ENCODE data around the gene TRIM8.
"Not testable (repeated sequence)": the region's sequence is repeated elsewhere in the genome, so short reads cannot be mapped to it uniquely, and the experiment has no call there.

Gene TRIM8

GRCh38 chr10:102670065-102670670 lies 25.9 kb downstream of the TRIM8 start:
- DNase-seq (ENCODE audit: low read depth in 2 of 2) = no peak

- no peak for DNase-seq (ENCODE audit: low read depth in 2 of 2)
Measured at GRCh38 chr10:102670871-102671434, 26.7 kb downstream of the TRIM8 start.

- DNase-seq (ENCODE audit: low read depth in 2 of 2) = no peak
Measured at GRCh38 chr10:102673236-102673818, 29.0 kb downstream of the TRIM8 start.

GRCh38 chr10:102673819-102674511 lies 29.7 kb downstream of the TRIM8 start:
- DNase-seq (ENCODE audit: low read depth in 2 of 2) = peak; percentile 24 to 38

GRCh38 chr10:102674566-102674965 lies 30.3 kb downstream of the TRIM8 start:
- DNase-seq (ENCODE audit: low read depth in 2 of 2) = no peak

GRCh38 chr10:102675011-102675665 lies 30.9 kb downstream of the TRIM8 start:
- no peak for DNase-seq (ENCODE audit: low read depth in 2 of 2)

- DNase-seq (ENCODE audit: low read depth in 2 of 2) = no peak
Measured at GRCh38 chr10:102675666-102676533, 31.6 kb downstream of the TRIM8 start.

- no peak for DNase-seq (ENCODE audit: low read depth in 2 of 2)
Measured at GRCh38 chr10:102676534-102677315, 32.4 kb downstream of the TRIM8 start.

- no peak for DNase-seq (ENCODE audit: low read depth in 2 of 2)
Measured at GRCh38 chr10:102677331-102678067, 33.2 kb downstream of the TRIM8 start.

GRCh38 chr10:102678068-102678400 lies 33.8 kb downstream of the TRIM8 start:
- no peak for DNase-seq (ENCODE audit: low read depth in 2 of 2)

- no peak for DNase-seq (ENCODE audit: low read depth in 2 of 2)
Measured at GRCh38 chr10:102678842-102679289, 34.6 kb downstream of the TRIM8 start.

GRCh38 chr10:102679596-102679995 lies 35.3 kb downstream of the TRIM8 start:
- DNase-seq (ENCODE audit: low read depth in 2 of 2) = no peak

- DNase-seq (ENCODE audit: low read depth in 2 of 2) = no peak
Measured at GRCh38 chr10:102681696-102682095, 37.4 kb downstream of the TRIM8 start.

- no peak for DNase-seq (ENCODE audit: low read depth in 2 of 2)
Measured at GRCh38 chr10:102682416-102682815, 38.1 kb downstream of the TRIM8 start.

GRCh38 chr10:102682981-102683380 lies 38.7 kb downstream of the TRIM8 start:
- DNase-seq (ENCODE audit: low read depth in 2 of 2) = no peak

GRCh38 chr10:102683736-102684135 lies 39.5 kb downstream of the TRIM8 start:
- no peak for DNase-seq (ENCODE audit: low read depth in 2 of 2)

- DNase-seq (ENCODE audit: low read depth in 2 of 2) = no peak
Measured at GRCh38 chr10:102691285-102692066, 47.2 kb downstream of the TRIM8 start.

GRCh38 chr10:102695401-102695800 lies 51.1 kb downstream of the TRIM8 start:
- DNase-seq (ENCODE audit: low read depth in 2 of 2) = not testable (repeated sequence)

GRCh38 chr10:102696736-102697135 lies 52.5 kb downstream of the TRIM8 start:
- no peak for DNase-seq (ENCODE audit: low read depth in 2 of 2)

Data from stimulated activated CD8-positive, alpha-beta memory T cell treated with anti-CD3 and anti-CD28 coated beads, Interleukin-2, amount 100 ng/mL, for 1 hour (primary cell).